ENCODE measurements around the gene MED12L.

The MED12L gene

GRCh38 chr3:151351219-151351618 lies 265.8 kb downstream of the MED12L start:
- DNase-seq, result no peak
- TF ChIP-seq CTCF (IDR thresholded peaks at IDR 0.05; ENCODE audit: low read depth, low read length), result no peak
- no peaks in the 10 kb centered on the region for H3K9me3 ChIP-seq
- H3K36me3 ChIP-seq, result peaks cover 6% of the 10 kb centered on the region
- H3K27me3 ChIP-seq, result no peaks in the 10 kb centered on the region
- no peak overlapping the region for H3K4me3 ChIP-seq (ENCODE audit: low read depth, low read length)
- no peaks in the 10 kb centered on the region for H3K4me1 ChIP-seq

- no peak for DNase-seq
- TF ChIP-seq CTCF (IDR thresholded peaks at IDR 0.05; ENCODE audit: low read depth, low read length), result no peak
- no peaks in the 10 kb centered on the region for H3K4me1 ChIP-seq
- no peak overlapping the region for H3K4me3 ChIP-seq (ENCODE audit: low read depth, low read length)
- H3K27me3 ChIP-seq, result no peaks in the 10 kb centered on the region
- H3K9me3 ChIP-seq, result no peaks in the 10 kb centered on the region
- H3K36me3 ChIP-seq, result peaks cover 6% of the 10 kb centered on the region
Observed at GRCh38 chr3:151351648-151352047, 266.2 kb downstream of the MED12L start.

- Histone ChIP-seq H3K4me1 (no peaks in the 10 kb centered on the region), H3K27me3 (no peaks in the 10 kb centered on the region), H3K9me3 (no peaks in the 10 kb centered on the region), H3K4me3 (ENCODE audit: low read depth, low read length) (no peak overlapping the region), H3K36me3 (peaks cover 4% of the 10 kb centered on the region)
- no peak for TF ChIP-seq CTCF (IDR thresholded peaks at IDR 0.05; ENCODE audit: low read depth, low read length)
- DNase-seq, result no peak
Observed at GRCh38 chr3:151356794-151357462, 271.5 kb downstream of the MED12L start.

- no peak for TF ChIP-seq CTCF (IDR thresholded peaks at IDR 0.05; ENCODE audit: low read depth, low read length)
- Histone ChIP-seq H3K4me3 (ENCODE audit: low read depth, low read length) (no peak overlapping the region), H3K36me3 (peaks cover 4% of the 10 kb centered on the region), H3K4me1 (no peaks in the 10 kb centered on the region), H3K9me3 (no peaks in the 10 kb centered on the region), H3K27me3 (no peaks in the 10 kb centered on the region)
- DNase-seq, result no peak
Observed at GRCh38 chr3:151357463-151357850, 272.0 kb downstream of the MED12L start.

GRCh38 chr3:151362751-151363174 lies 277.3 kb downstream of the MED12L start:
- no peak for TF ChIP-seq CTCF (IDR thresholded peaks at IDR 0.05; ENCODE audit: low read depth, low read length)
- no peaks in the 10 kb centered on the region for H3K36me3 ChIP-seq
- no peak overlapping the region for H3K4me3 ChIP-seq (ENCODE audit: low read depth, low read length)
- H3K4me1 ChIP-seq, result no peaks in the 10 kb centered on the region
- no peaks in the 10 kb centered on the region for H3K9me3 ChIP-seq
- no peaks in the 10 kb centered on the region for H3K27me3 ChIP-seq
- no peak for DNase-seq

- Histone ChIP-seq H3K9me3 (no peaks in the 10 kb centered on the region), H3K27me3 (no peaks in the 10 kb centered on the region), H3K36me3 (no peaks in the 10 kb centered on the region; the same call in 1 of the 2 replicates), H3K4me1 (no peaks in the 10 kb centered on the region), H3K4me3 (ENCODE audit: low read depth, low read length) (no peak overlapping the region)
- DNase-seq, result no peak
- TF ChIP-seq CTCF (IDR thresholded peaks at IDR 0.05; ENCODE audit: low read depth, low read length), result no peak
Observed at GRCh38 chr3:151366993-151367392, 281.5 kb downstream of the MED12L start.
